Erythroblast (primary cell): ENCODE measurements around the gene FNIP1.

ENCODE experiments used
- GATA1 ChIP-seq: IDR thresholded peaks from 2 replicates; pipeline ENCODE4 v1.6.1; 2011; ENCODE audit warnings: low read depth, mild to moderate bottlenecking, control low read depth, low read length, moderate library complexity
- POLR2A ChIP-seq: IDR thresholded peaks from 2 replicates; pipeline ENCODE4 v1.6.1; 2011; ENCODE audit warnings: mild to moderate bottlenecking, low read length

DNA sequence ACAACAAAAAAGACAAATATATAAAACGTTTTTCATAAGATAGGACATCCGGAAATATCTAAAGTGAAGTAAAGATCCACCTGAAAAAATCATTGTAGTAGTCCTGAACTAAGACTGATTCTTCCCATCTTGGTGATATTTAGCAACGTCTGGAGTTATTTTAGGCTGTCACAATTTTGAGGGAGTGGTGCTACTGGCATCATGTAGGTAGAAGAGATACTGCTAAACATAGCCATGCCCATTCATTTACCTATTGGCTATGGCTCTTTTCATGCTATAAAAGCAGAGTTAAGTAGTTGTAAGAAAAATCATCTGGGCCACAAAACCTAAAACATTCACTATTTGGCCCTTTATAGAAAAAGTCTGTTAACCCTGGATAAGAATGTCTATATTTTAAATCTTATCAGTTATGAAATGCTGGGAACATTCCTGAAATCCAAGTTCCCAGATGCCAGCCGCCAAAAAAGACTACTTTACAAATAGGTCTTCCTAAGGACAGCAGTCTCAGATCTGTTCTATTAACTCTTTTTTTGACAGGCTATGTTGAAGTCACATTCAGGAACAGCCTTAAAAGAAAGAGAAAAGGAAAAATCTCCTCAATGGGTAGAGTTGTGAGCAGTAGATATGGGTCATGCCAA lies 188.8 kb downstream of the FNIP1 start:
- no peak for TF ChIP-seq POLR2A
- TF ChIP-seq GATA1, result no peak
